ENCODE measurements around the gene FKBP1B.

Gene FKBP1B

DNA sequence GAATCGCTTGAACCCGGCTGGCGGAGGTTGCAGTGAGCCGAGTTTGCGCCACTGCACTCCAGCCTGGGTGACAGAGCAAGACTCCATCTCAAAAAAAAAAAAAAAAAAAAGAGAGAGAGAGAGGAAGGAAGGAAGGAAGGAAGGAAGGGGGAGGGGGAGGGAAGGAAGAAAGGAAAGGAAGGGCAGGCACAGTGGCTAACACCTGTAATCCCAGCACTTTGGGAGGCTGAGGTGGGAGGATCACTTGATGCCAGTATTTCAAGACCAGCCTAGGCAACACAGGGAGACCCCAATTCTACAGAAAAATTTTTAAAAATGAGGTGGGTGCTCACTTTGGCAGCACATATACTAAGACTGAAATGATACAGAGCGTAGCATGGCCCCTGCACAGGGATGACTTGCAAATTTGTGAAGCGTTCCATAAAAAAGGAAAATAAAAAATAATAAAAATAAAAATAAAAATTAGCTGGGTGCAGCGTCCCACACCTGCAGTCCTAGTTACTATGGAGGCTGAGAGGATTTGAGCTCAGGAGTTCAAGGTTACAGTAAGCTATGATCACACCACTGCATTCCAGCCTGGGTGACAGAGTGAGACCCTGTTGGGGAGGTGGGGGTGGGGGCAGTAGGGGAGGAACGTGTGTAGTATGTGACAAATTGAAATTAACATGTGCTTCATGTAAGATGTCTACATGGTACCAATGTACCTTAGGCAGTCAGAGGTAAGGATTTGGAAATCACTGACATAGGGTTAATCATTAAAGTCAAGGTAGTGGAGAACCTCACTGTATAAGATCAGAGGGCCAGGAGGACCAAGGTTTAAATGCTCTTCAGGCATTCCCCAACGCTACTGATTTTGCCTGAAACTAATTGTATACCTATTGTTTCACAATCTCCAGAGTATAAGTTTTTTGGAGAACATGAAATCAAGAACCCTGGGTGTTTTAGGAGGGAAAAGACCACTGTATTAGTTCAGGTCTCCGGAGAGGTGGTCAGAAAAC is 3.7 kb upstream of the FKBP1B start:
- no peak for DNase-seq (ENCODE audit: low read depth)
- H3K4me3 ChIP-seq (ENCODE audit: low read depth, low read length), result peak overlapping the region; percentile 91
- TF ChIP-seq, protein P1, sequence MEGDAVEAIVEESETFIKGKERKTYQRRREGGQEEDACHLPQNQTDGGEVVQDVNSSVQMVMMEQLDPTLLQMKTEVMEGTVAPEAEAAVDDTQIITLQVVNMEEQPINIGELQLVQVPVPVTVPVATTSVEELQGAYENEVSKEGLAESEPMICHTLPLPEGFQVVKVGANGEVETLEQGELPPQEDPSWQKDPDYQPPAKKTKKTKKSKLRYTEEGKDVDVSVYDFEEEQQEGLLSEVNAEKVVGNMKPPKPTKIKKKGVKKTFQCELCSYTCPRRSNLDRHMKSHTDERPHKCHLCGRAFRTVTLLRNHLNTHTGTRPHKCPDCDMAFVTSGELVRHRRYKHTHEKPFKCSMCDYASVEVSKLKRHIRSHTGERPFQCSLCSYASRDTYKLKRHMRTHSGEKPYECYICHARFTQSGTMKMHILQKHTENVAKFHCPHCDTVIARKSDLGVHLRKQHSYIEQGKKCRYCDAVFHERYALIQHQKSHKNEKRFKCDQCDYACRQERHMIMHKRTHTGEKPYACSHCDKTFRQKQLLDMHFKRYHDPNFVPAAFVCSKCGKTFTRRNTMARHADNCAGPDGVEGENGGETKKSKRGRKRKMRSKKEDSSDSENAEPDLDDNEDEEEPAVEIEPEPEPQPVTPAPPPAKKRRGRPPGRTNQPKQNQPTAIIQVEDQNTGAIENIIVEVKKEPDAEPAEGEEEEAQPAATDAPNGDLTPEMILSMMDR (IDR thresholded peaks at IDR 0.05; ENCODE audit: control insufficient read depth, extremely low read depth, insufficient read depth), result no peak

DNA sequence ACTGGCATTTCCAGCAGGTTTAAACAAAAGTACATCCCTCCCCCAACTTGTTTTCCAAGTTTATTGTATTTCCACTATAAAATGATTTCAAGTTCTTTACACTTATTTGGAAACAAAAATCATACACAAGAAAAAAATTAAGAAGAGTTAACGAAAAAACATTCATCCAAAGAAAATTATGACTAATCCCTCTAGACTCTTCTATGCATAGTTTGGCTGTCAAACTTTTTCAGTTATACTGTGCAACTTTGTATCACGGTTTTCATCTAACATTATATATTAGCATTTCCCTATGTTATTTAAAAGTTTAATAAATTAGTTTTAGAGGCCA is 3.0 kb upstream of the FKBP1B start:
- DNase-seq (ENCODE audit: low read depth), result no peak
- H3K4me3 ChIP-seq (ENCODE audit: low read depth, low read length), result peak overlapping the region; percentile 91
- TF ChIP-seq, protein P1 (IDR thresholded peaks at IDR 0.05; ENCODE audit: control insufficient read depth, extremely low read depth, insufficient read depth), result no peak

GRCh38 chr2:24046930-24047702 is 2.4 kb upstream of the FKBP1B start, which contains the start of gene WDCP:
Gene WDCP, minus strand, starts transcription at chr2:24047391. Its CDS starts 7,897 bp downstream, at chr2:24039494.
- peak within 1 kb of the TSS; percentile 91 for H3K4me3 ChIP-seq (ENCODE audit: low read depth, low read length)
- TF ChIP-seq, protein P1 (IDR thresholded peaks at IDR 0.05; ENCODE audit: control insufficient read depth, extremely low read depth, insufficient read depth), result no peak
- peak; percentile 95 for DNase-seq (ENCODE audit: low read depth)

DNA sequence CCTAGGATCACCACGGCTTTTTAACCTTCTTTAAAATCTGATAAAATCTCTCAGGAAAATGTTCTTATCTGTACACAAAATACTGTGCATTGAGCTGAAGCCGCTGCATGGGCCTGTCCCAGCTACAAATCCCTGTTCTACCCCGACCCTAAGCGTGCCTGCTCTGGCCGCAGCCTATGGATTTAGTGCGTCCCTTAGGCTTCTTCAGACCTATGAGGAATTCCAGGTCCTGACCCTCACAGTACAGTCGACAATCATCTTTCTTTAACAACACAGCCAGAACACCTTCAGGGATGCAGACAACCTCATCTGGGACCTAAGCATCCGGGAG is 1.9 kb upstream of the FKBP1B start:
- TF ChIP-seq, protein P1 (IDR thresholded peaks at IDR 0.05; ENCODE audit: control insufficient read depth, extremely low read depth, insufficient read depth), result no peak
- H3K4me3 ChIP-seq (ENCODE audit: low read depth, low read length), result peak overlapping the region; percentile 91
- no peak for DNase-seq (ENCODE audit: low read depth)

DNA sequence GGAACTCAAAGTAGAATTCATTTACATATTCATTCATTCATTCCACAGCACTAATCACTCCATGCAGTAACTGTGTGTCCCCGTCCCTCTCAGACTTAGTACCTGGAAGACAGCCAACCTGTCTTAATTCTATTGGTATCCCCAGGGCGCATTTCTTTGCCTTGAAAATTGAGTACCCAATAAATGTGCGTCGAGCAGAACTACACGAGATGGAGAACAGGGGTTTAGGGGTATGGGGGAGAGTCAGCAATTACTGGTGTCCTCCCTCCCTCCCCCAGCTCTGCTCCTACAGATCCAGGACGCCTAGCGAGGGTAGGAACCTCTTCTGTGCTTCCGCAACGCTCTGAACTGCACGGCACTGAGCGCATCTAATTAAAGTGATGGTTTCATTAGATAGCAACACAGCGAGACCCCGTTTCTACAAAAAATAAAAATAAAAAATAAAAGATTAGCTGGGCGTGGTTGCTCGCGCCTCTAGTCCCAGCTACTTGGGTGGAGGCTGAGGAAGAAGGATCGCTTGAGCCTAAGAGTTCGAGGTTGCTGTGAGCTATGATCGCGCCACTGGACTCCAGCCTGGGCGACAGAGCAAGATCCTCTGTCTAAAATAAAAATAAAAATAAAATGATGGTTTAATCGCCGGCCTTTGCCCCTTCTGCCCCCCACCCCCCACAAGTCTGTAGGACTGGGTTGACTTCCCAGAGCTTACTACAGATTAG is 614 bp upstream of the FKBP1B start:
- no peak for DNase-seq (ENCODE audit: low read depth)
- TF ChIP-seq, protein P1 (IDR thresholded peaks at IDR 0.05; ENCODE audit: control insufficient read depth, extremely low read depth, insufficient read depth), result no peak

DNA sequence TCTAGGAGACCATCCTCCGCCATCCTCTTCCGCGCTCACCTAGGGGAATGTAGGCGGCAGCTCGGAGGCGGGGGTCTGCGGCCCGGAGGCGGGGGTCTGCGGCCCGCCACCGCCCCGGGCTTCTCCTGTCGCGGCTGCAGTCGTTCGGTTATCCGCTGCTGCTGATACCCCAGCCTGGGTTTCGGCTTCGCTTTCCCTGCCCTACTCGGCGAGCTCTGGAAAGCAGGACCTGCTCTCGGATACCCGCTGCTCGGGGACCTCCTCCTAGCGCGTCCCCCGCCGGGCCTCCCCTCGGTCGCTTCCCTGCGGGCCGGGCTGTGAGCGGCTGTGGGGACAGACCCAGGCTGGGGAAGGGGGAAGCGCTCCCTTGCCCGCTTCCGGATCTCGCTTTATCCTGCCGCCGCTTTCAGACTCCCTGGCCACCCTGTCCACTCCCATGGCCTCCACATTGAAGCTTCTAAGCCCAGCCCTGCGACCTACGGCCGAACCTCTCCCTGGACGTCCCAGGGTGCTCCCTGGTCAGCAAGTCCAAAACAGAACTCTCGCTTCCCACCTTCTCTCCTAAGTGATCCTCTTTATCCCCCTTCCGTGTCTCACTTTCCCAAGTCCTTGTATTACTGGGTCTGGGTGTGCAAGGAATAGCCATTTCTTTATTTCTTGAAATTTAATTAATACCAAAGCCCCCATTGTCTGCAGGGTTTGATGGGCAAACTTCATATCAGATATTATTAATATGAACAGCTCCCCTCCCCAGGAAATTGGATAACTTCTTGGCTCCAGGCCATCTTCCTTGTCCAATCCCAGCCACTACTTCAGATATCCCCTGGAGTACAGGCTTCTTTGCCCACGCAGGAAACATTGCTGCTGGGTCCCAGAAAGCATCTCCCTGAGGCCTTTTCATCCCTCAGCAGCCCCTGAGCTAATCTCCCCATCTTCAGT is 769 bp downstream of the FKBP1B start:
- H3K4me3 ChIP-seq (ENCODE audit: low read depth, low read length), result no peak overlapping the region
- no peak for DNase-seq (ENCODE audit: low read depth)
- TF ChIP-seq, protein P1 (IDR thresholded peaks at IDR 0.05; ENCODE audit: control insufficient read depth, extremely low read depth, insufficient read depth), result no peak

More for the DNA sequence above, 614 bp upstream of the FKBP1B start:
- peak overlapping the region; percentile 23; the same call in 1 of the 2 replicates for H3K4me3 ChIP-seq (ENCODE audit: low read depth, low read length)

Measured in LNCaP clone FGC (cell line).